Stomach (tissue), 9 donors: Measurements from ENCODE around the gene SDC3. TPM values are rescaled to one million over a fixed set of nuclear protein-coding genes. Genes with fewer than 3 reads are reported as not detected.

ENCODE experiments used
- DNase-seq, 2 donors: peaks; one replicate each; pipeline versions ENCODE4 v3.0.0 to v3.0.0-alpha.2; 2013 to 2019
- H3K27ac ChIP-seq, 5 donors: fragments of 200-600 bp in 4 of 5; sonication (generic) in 4 of 5; one replicate each; pipeline ENCODE4 v1.5.1; 2013 to 2019; ENCODE audit warnings: mild to moderate bottlenecking in 1 of 5, moderate library complexity in 1 of 5
- H3K27me3 ChIP-seq, 3 donors: fragments of 200-600 bp; sonication (generic); one replicate each; pipeline ENCODE4 v1.5.1; 2017 to 2019; ENCODE audit warnings: mixed run types in 1 of 3
- H3K36me3 ChIP-seq, 4 donors: fragments of 200-600 bp; sonication (generic); 1 replicate in 3 of 4; 2 replicates in 1 of 4; pipeline ENCODE4 v1.5.1; 2016 to 2019
- H3K4me1 ChIP-seq, 4 donors: fragments of 200-600 bp; sonication (generic); one replicate each; pipeline ENCODE4 v1.5.1; 2016 to 2019
- H3K4me3 ChIP-seq, 4 donors: fragments of 200-600 bp; sonication (generic) in 3 of 4; one replicate each; pipeline ENCODE4 v1.5.1; 2016 to 2019; ENCODE audit warnings: mild to moderate bottlenecking in 1 of 4
- H3K9me3 ChIP-seq, 4 donors: fragments of 200-600 bp; sonication (generic); one replicate each; pipeline ENCODE4 v1.5.1; 2016 to 2019
- CTCF ChIP-seq, 7 experiments: fragments of 450-650 bp in 4 of 7; fragments of 200-600 bp in 3 of 7; sonication (generic) in 3 of 7; IDR thresholded peaks; one replicate each; pipeline ENCODE4 v1.5.1; 2016 to 2019; ENCODE audit warnings: antibody characterized with exemption in 7 of 7, control low read depth in 2 of 7, mild to moderate bottlenecking in 1 of 7
- EP300 ChIP-seq: sonication (generic); formaldehyde crosslinking; IDR thresholded peaks from one replicate; pipeline ENCODE4 v1.6.1; 2017; ENCODE audit warnings: antibody characterized with exemption
- POLR2A ChIP-seq, 4 donors: fragments of 450-650 bp; IDR thresholded peaks; one replicate each; pipeline ENCODE4 v1.6.1; 2016; ENCODE audit warnings: antibody characterized with exemption in 4 of 4, control low read depth in 2 of 4, mild to moderate bottlenecking in 1 of 4, moderate library complexity in 1 of 4
- POLR2AphosphoS5 ChIP-seq, 3 donors: sonication (generic); formaldehyde crosslinking; IDR thresholded peaks; one replicate each; pipeline ENCODE4 v1.6.1; 2016; ENCODE audit warnings: antibody characterized with exemption in 3 of 3
- WGBS, 5 donors: extraction: QIAGEN DNeasy Blood & Tissue Kit in 3 of 5; methylation state at CpG; one replicate each; pipeline versions ENCODE4 v1.1.5 to v1.1.7; 2013 to 2018; 5-methylcytosine and 5-hydroxymethylcytosine counted together
- intact Hi-C: fragments of 100-400 bp; cut with DNase I; formaldehyde crosslinking; loops from one replicate; pipeline ENCODE4 v1.15.1; 2023; ENCODE audit warnings: low total_unique reads
- polyA plus RNA-seq, 3 donors: library from polyadenylated mRNA; stranded (reverse); fragments of 200-250 nt; gene quantifications; one replicate each; pipeline ENCODE4 v1.2.3, GENCODE V29; 2013
- total RNA-seq, 5 donors: library from RNA; depleted of rRNA; stranded (reverse); fragments of >200 nt; gene quantifications; one replicate each; pipeline versions ENCODE4 v1.1.0 to v1.2.3, GENCODE V29; 2014 to 2016
- donor health status: healthy with polysubstance abuse.
- donor health status: Bipolar disorder and iron deficiency.
- donor health status: healthy.

The SDC3 gene
- total and polyA plus RNA-seq, 8 donors = 0.58 to 47.2 (median 15.2) TPM

GRCh38 chr1:30909365-30910068, 959 bp upstream of the SDC3 start:
- no peak for TF ChIP-seq EP300
- TF ChIP-seq POLR2A (IDR thresholded peaks at IDR 0.05) = no peak
- TF ChIP-seq CTCF (IDR thresholded peaks at IDR 0.05) = no peak
- no peak for TF ChIP-seq POLR2AphosphoS5 (IDR thresholded peaks at IDR 0.05)
- H3K27ac ChIP-seq = peak overlapping the region in 4 of 5 donors; percentile 42 to 84 (median 74)
- peak in 1 of 2 donors; percentile 43 for DNase-seq
- H3K36me3 ChIP-seq = no peaks in the 10 kb centered on the region
- 66 to 75% (median 72%) methylated on average over 14 of the region's 14 CpGs for WGBS, 5 donors
- H3K27me3 ChIP-seq = peaks cover 0 to 26% (median 7%) of the 10 kb centered on the region in 3 donors
- H3K4me3 ChIP-seq = peak overlapping the region; percentile 48 to 55 (median 49)
- intact Hi-C loops = loop anchor here (5.0 kb wide), 3 partner anchors 107 to 187 kb away; partner anchors contain the start of gene MATN1
- H3K4me1 ChIP-seq = peaks cover 30 to 66% (median 46%) of the 10 kb centered on the region in 4 donors
- no peaks in the 10 kb centered on the region for H3K9me3 ChIP-seq

- TF ChIP-seq POLR2AphosphoS5 (IDR thresholded peaks at IDR 0.05) (no peak), CTCF (IDR thresholded peaks at IDR 0.05) (no peak), POLR2A (IDR thresholded peaks at IDR 0.05) (no peak), EP300 (no peak)
These were observed 252 bp downstream of the SDC3 start for GRCh38 chr1:30908316-30908695.

GRCh38 chr1:30907481-30908315, 860 bp downstream of the SDC3 start:
- TF ChIP-seq CTCF (IDR thresholded peaks at IDR 0.05) = no peak
- no peak for TF ChIP-seq POLR2A (IDR thresholded peaks at IDR 0.05)
- TF ChIP-seq POLR2AphosphoS5 (IDR thresholded peaks at IDR 0.05) = no peak
- TF ChIP-seq EP300 = no peak
- H3K27ac ChIP-seq = peak overlapping the region in 4 of 5 donors; percentile 62 to 85 (median 74)
- peak in 1 of 2 donors; percentile 52 for DNase-seq
- H3K4me3 ChIP-seq = peak overlapping the region; percentile 55 to 60 (median 58)
- WGBS, 5 donors = 8 to 14% (median 11%) methylated on average over 6 to 47 of the region's 47 CpGs
- peaks cover 31 to 84% (median 58%) of the 10 kb centered on the region in 4 donors for H3K4me1 ChIP-seq
- H3K9me3 ChIP-seq = no peaks in the 10 kb centered on the region
- H3K27me3 ChIP-seq = peaks cover 0 to 26% (median 7%) of the 10 kb centered on the region in 3 donors
- intact Hi-C loops = no loop called here
- H3K36me3 ChIP-seq = no peaks in the 10 kb centered on the region

More at GRCh38 chr1:30908316-30908695, 252 bp downstream of the SDC3 start:
- Histone ChIP-seq H3K27ac (peak overlapping the region in 3 of 5 donors; percentile 66 to 85 (median 81)), H3K4me1 (peaks cover 30 to 78% (median 53%) of the 10 kb centered on the region in 4 donors), H3K27me3 (peaks cover 0 to 26% (median 7%) of the 10 kb centered on the region in 3 donors), H3K9me3 (no peaks in the 10 kb centered on the region), H3K36me3 (no peaks in the 10 kb centered on the region), H3K4me3 (peak overlapping the region; percentile 55 to 60 (median 58))
- DNase-seq = no peak
- WGBS, 5 donors = 0 to 8% (median 0%) methylated on average over 2 to 65 of the region's 69 CpGs; no CpG with 5 or more reads in 1 of the 5 donors
- intact Hi-C loops = no loop called here
